IPS DF 6.9 (cell line): Measurements from ENCODE around the gene SIK2.

Experiments used
- DNase-seq: peaks from one replicate; pipeline ENCODE4 v3.0.0-alpha.2; 2013; ENCODE audit warnings: low read depth, low spot score
- H3K27ac ChIP-seq: one replicate; pipeline ENCODE4 v1.5.1; 2013; ENCODE audit warnings: low read length, control low read depth
- H3K27me3 ChIP-seq: 2 replicates; pipeline ENCODE4 v1.6.1; 2013; ENCODE audit warnings: mild to moderate bottlenecking, low read length; ENCODE audit not compliant: control insufficient read depth, insufficient read depth
- H3K36me3 ChIP-seq: 2 replicates; pipeline ENCODE4 v1.6.1; 2013; ENCODE audit warnings: low read length; ENCODE audit not compliant: control insufficient read depth, insufficient read depth
- H3K4me1 ChIP-seq: 2 replicates; pipeline ENCODE4 v1.6.1; 2013; ENCODE audit warnings: low read length; ENCODE audit not compliant: control insufficient read depth, insufficient read depth
- H3K4me3 ChIP-seq: 2 replicates; pipeline ENCODE4 v1.5.1; 2013; ENCODE audit warnings: mild to moderate bottlenecking, low read length
- H3K9me3 ChIP-seq: 2 replicates; pipeline ENCODE4 v1.6.1; 2013; ENCODE audit warnings: low read length, inconsistent platforms; ENCODE audit not compliant: control insufficient read depth, insufficient read depth
- WGBS: extraction: QIAGEN DNeasy Blood & Tissue Kit; methylation state at CpG from one replicate; pipeline ENCODE4 v1.1.7; 2013; ENCODE audit warnings: mixed read lengths, missing lambda C conversion rate; ENCODE audit not compliant: insufficient read length, insufficient coverage; 5-methylcytosine and 5-hydroxymethylcytosine counted together

The SIK2 gene

DNA sequence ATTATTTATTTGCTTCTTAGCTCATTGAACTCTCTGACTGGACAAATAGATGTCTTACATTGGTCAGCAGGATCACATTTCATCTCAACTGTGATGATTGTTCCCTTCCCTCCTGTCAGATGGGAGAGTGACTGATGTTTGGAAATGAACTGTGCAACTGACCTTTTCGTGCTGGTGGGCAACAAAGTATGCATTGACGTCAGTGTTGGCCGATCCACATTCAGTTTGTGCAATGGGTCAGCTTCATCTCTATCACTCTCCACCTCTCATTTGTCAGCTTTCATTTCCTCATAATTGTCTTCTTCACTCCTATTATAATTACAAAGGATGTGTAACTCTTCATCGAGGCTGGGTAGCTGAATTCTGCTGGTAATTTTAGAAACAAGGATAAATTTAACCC is 92.6 kb downstream of the SIK2 start:
- DNase-seq, result no peak

DNA sequence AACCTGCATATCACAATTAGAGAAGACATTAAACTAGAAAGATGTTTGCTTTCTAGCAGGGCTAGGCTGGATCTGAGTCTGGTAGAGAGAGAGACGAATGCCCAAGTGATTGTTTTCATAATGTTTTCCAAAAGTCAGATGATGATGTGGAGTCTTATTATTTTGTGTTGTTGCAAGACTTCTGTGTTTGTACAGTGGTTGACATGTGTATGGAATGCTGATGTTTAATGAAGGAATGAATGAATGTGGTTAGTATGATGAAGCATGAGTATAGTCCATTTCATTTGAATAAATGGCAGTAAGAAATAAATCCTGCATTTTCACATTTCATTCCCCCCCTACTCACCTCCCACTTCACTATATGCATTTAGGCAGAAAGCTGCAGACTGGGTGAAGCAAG is 94.3 kb downstream of the SIK2 start:
- Histone ChIP-seq H3K36me3 (no peaks in the 10 kb centered on the region), H3K4me3 (no peak overlapping the region), H3K27ac (no peak overlapping the region), H3K27me3 (no peaks in the 10 kb centered on the region), H3K9me3 (no peaks in the 10 kb centered on the region), H3K4me1 (no peaks in the 10 kb centered on the region)
- no CpG with 5 or more reads among the region's 1 CpG for WGBS
- no peak for DNase-seq

More for the DNA sequence above, 92.6 kb downstream of the SIK2 start:
- H3K4me1 ChIP-seq, result no peaks in the 10 kb centered on the region
- no peaks in the 10 kb centered on the region for H3K27me3 ChIP-seq
- H3K4me3 ChIP-seq, result no peak overlapping the region
- no CpG with 5 or more reads among the region's 4 CpGs for WGBS
- H3K36me3 ChIP-seq, result no peaks in the 10 kb centered on the region
- no peak overlapping the region for H3K27ac ChIP-seq
- no peaks in the 10 kb centered on the region for H3K9me3 ChIP-seq

DNA sequence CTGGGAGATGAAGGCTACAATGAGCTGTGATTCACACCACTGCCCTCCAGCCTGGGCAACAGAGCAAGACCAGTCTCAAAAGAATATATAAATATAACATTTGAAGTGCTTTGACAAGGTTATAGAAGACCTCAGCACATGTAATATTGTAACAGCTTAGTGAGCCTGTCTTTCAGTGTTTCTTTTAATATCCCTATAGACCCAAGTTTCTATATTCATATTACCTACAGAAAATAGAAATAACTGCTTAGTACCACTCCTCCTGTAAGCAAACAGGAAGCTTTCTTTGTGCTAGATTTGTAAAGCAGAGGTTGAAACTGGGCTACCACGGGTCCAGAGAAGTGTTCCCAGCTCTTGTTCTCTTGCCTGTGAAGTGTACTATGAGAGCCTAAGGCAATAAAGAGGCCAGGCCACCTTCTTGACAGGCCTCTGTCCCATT is 95.7 kb downstream of the SIK2 start:
- no peaks in the 10 kb centered on the region for H3K4me1 ChIP-seq
- no CpG with 5 or more reads among the region's 1 CpG for WGBS
- no peak overlapping the region for H3K27ac ChIP-seq
- no peak overlapping the region for H3K4me3 ChIP-seq
- H3K27me3 ChIP-seq, result no peaks in the 10 kb centered on the region
- no peaks in the 10 kb centered on the region for H3K36me3 ChIP-seq
- H3K9me3 ChIP-seq, result no peaks in the 10 kb centered on the region
- no peak for DNase-seq

DNA sequence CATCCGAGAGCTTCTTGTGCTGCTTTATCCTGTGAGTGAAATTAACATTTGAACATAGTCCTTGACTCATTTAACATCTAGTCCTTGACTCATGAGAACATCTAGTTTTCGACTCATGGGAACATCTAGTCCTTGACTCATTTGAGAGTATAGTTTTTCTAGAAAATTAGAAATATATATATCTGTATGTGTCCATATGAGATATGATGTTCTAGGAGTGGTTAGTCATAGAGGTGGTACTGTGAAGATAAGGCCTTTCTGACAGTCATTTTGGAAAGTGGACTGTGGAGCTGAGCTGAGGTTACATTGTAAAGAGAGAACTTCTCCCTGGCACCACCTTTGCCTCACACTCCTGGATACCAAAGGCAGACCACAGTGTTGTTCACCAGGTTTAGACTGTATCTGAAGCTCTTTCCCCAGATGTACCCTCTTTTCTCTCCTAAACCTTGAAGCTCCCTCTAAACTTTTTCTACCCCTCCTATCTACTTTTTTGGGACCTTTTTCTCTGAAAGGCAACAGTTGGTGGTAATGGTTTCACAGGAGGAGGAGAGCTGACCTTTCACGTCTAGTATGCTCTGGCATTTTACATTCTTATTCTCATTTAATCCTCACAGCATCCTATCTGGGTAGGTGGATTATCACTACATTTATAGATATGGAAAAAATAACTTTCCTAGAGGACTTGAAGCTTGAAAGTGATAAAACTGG is 96.8 kb downstream of the SIK2 start:
- Histone ChIP-seq H3K27me3 (no peaks in the 10 kb centered on the region), H3K27ac (no peak overlapping the region), H3K4me3 (no peak overlapping the region), H3K36me3 (no peaks in the 10 kb centered on the region), H3K9me3 (no peaks in the 10 kb centered on the region), H3K4me1 (no peaks in the 10 kb centered on the region)
- no peak for DNase-seq
- WGBS, result no CpG with 5 or more reads among the region's 3 CpGs

DNA sequence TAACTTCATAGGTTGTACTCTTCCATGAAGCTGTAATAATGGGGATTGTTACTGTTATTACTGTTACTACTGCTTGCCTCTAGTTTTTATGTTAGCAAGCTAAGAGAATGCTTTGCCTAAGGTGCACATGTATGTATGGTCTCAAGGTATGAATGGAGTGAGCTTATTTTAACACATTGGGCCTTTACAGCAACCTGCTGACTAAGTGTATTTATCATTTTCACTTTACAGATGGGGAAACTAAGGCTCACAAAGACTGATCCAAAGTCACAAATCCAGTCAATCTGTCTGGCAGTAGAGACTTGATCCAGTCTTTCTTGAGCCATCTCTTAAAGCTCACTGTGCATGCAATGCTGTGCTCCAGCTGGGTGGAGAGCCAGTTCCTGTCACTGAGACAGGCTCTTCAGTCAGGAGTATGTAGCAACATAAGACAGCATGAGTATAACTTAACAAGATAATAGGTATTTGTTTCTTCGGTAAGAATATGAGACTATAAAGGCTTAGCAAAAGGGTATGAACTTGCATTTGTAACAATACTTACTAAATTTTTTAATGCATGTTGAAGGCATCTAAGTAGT is 97.4 kb downstream of the SIK2 start:
- no peak for DNase-seq
- Histone ChIP-seq H3K36me3 (no peaks in the 10 kb centered on the region), H3K4me3 (no peak overlapping the region), H3K9me3 (no peaks in the 10 kb centered on the region), H3K27me3 (no peaks in the 10 kb centered on the region), H3K27ac (no peak overlapping the region), H3K4me1 (no peaks in the 10 kb centered on the region)
- no CpG with 5 or more reads among the region's 1 CpG for WGBS

DNA sequence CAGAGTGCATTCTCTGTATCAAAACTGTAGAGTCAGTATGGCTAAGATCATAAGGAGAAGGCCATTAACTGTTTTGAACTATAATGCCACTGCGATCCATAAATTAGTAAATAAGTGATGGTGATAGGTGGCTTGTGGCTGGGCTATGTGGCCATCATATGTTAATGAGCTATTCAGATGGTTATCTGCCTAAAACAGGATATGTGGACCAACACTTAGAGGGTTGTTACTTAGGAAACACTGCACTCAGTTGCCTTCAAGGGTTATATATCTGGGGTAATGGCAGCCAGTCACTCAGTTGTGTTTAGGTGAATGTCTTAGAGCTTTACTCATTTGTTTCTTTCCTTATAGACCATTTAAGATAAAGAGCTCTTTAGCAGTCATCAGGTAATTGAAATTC is 97.9 kb downstream of the SIK2 start:
- Histone ChIP-seq H3K9me3 (no peaks in the 10 kb centered on the region), H3K4me3 (no peak overlapping the region), H3K4me1 (no peaks in the 10 kb centered on the region), H3K36me3 (no peaks in the 10 kb centered on the region), H3K27ac (no peak overlapping the region), H3K27me3 (no peaks in the 10 kb centered on the region)
- no peak for DNase-seq
- WGBS, result no CpG with 5 or more reads among the region's 1 CpG

DNA sequence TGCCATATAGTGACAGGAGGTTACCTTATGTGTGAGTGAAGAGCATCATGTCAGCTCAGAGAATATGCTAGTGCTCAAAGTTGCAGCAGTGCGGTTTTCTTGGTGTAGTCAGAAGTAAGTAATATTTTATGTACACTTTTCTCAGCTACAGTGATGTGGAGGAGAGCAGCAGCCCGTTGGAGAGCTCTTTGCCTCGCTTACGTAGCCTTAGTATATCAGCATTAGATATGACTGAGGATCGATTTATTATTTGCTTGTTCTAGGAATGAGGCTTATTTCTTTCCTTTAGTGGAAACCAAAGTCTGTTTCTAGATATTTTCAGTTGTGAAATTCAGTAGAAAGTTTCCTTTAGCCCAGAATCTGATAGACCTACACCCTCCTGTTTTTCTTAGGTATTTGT is 100.4 kb downstream of the SIK2 start:
- no peaks in the 10 kb centered on the region for H3K4me1 ChIP-seq
- H3K4me3 ChIP-seq, result no peak overlapping the region
- H3K27ac ChIP-seq, result no peak overlapping the region
- WGBS, result no CpG with 5 or more reads among the region's 5 CpGs
- DNase-seq, result no peak
- no peaks in the 10 kb centered on the region for H3K27me3 ChIP-seq
- H3K9me3 ChIP-seq, result no peaks in the 10 kb centered on the region
- H3K36me3 ChIP-seq, result no peaks in the 10 kb centered on the region

DNA sequence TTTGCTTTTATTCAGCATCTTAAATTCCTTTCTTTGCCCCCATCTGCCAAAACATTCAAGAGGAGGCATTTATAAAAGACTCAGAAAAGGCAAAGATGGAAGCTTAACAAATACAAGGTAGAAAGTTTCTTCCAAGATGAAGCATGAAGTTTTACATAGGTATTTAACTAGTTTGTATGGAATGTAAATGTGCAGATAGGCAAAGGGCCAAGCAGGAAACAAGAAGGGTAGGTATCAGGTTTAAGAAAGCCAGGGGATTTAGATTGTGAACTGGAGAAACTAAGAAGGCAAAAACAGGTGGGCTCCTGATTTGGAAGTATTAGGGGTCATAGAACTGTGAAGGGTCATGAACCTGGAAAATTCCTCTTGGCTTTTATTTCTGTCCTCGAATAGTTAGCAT is 101.3 kb downstream of the SIK2 start:
- Histone ChIP-seq H3K36me3 (no peaks in the 10 kb centered on the region), H3K4me3 (no peak overlapping the region), H3K27ac (no peak overlapping the region), H3K9me3 (no peaks in the 10 kb centered on the region), H3K4me1 (no peaks in the 10 kb centered on the region), H3K27me3 (no peaks in the 10 kb centered on the region)
- no peak for DNase-seq
- WGBS, result no CpG with 5 or more reads among the region's 1 CpG

DNA sequence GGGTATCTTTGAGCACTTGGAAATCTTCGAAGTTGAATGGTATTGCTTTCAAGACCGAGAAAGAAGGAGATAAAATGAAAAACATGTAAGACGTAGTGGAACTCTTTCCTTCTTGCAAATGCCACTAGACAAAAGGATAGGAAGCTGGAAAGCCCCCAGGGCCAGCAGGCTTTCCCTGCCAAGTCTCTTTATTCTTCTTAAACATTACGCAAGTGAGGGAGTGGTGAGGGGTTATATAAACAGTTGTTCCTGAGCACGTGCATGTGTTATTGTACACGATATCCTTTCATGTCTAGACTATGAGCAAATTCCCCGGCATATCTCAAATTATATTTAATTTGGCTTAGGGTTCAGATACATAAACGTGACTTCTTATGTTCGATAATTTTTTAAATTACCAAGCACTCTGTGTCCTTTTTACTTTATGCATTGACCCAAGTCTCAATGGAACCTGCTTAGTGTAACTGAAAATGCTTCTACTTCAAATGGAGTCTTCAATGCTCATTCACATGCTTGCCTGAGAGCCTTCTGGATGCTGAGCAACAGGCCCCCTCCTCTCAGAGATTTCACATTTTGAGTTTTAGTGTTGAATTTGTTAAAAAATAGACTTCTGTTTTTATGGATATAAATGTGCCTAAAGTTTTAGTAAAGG is 104.9 kb downstream of the SIK2 start:
- H3K9me3 ChIP-seq, result no peaks in the 10 kb centered on the region
- no peaks in the 10 kb centered on the region for H3K27me3 ChIP-seq
- no peak overlapping the region for H3K4me3 ChIP-seq
- H3K36me3 ChIP-seq, result no peaks in the 10 kb centered on the region
- no peak for DNase-seq
- no CpG with 5 or more reads among the region's 9 CpGs for WGBS
- no peaks in the 10 kb centered on the region for H3K4me1 ChIP-seq
- H3K27ac ChIP-seq, result no peak overlapping the region

DNA sequence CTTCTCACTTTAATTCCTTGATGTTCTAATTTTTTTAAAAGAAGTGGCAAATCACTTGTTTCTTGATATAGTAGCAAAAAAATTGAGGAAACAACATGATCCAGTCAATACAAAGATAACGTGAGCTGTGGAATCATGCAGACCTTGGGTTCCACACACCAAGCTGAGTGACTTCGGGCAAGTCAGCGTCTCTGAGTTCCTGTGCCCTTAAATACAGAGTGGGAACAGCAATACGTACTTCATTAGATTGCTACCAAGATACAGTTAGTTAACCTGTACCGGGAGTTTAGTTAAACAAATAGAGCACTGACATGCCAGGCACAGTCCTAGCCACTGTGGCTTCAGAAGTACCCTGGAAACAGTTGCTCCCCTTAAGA is 105.4 kb downstream of the SIK2 start:
- Histone ChIP-seq H3K27me3 (no peaks in the 10 kb centered on the region), H3K27ac (no peak overlapping the region), H3K4me1 (no peaks in the 10 kb centered on the region), H3K9me3 (no peaks in the 10 kb centered on the region), H3K36me3 (no peaks in the 10 kb centered on the region), H3K4me3 (no peak overlapping the region)
- no CpG with 5 or more reads among the region's 5 CpGs for WGBS
- DNase-seq, result no peak
